Fibroblast of lung (primary cell): Measurements from ENCODE around the gene STON2. TPM values are rescaled to one million over a fixed set of nuclear protein-coding genes. Genes with fewer than 3 reads are reported as not detected.

ENCODE experiments used
- DNase-seq, 2 donors: peaks; one replicate each; pipeline versions ENCODE4 v3.0.0 to v3.0.0-alpha.2; 2010; ENCODE audit warnings: low read depth in 2 of 2
- H2AFZ ChIP-seq: 2 replicates; pipeline ENCODE4 v1.5.1; 2012; ENCODE audit warnings: low read length, control low read depth, inconsistent platforms
- H3K27ac ChIP-seq: 2 replicates; pipeline ENCODE4 v1.5.1; 2011; ENCODE audit warnings: low read length, control low read depth; ENCODE audit not compliant: insufficient read depth
- H3K27me3 ChIP-seq: 2 replicates; pipeline ENCODE4 v1.5.1; 2011; ENCODE audit warnings: mild to moderate bottlenecking, low read length; ENCODE audit not compliant: control insufficient read depth, insufficient read depth
- H3K36me3 ChIP-seq: 2 replicates; pipeline ENCODE4 v1.5.1; 2011; ENCODE audit warnings: low read length; ENCODE audit not compliant: control insufficient read depth, insufficient read depth
- H3K4me1 ChIP-seq: 2 replicates; pipeline ENCODE4 v1.5.1; 2011; ENCODE audit warnings: low read length; ENCODE audit not compliant: control insufficient read depth, insufficient read depth; ENCODE audit errors: extremely low read depth
- H3K4me2 ChIP-seq: 2 replicates; pipeline ENCODE4 v1.5.1; 2011; ENCODE audit warnings: low read length, control low read depth; ENCODE audit not compliant: insufficient read depth; ENCODE audit errors: extremely low read depth
- H3K4me3 ChIP-seq, 4 experiments: fragments of 200-600 bp in 1 of 4; sonication (generic) in 1 of 4; replicated peaks in 1 of 4; 2 replicates each; pipeline ENCODE4 v1.5.1; 2011 to 2016; ENCODE audit warnings: low read length in 4 of 4, low read depth in 3 of 4, mild to moderate bottlenecking in 3 of 4, control low read depth in 2 of 4, inconsistent platforms in 1 of 4, mixed read lengths in 1 of 4; ENCODE audit not compliant: insufficient read depth in 1 of 4; ENCODE audit errors: control extremely low read depth in 1 of 4
- H3K79me2 ChIP-seq: 2 replicates; pipeline ENCODE4 v1.5.1; 2012; ENCODE audit warnings: mild to moderate bottlenecking, low read length, inconsistent platforms; ENCODE audit not compliant: control insufficient read depth, insufficient read depth
- H3K9ac ChIP-seq: 2 replicates; pipeline ENCODE4 v1.5.1; 2011; ENCODE audit warnings: mild to moderate bottlenecking, low read length, control low read depth; ENCODE audit not compliant: insufficient read depth
- H3K9me3 ChIP-seq: 2 replicates; pipeline ENCODE4 v1.5.1; 2012; ENCODE audit warnings: low read depth, low read length; ENCODE audit not compliant: control insufficient read depth, insufficient read depth
- H4K20me1 ChIP-seq: 2 replicates; pipeline ENCODE4 v1.5.1; 2011; ENCODE audit warnings: low read length; ENCODE audit not compliant: control insufficient read depth, insufficient read depth; ENCODE audit errors: extremely low read depth
- CTCF ChIP-seq, 2 donors: IDR thresholded peaks in 1 of 2; conservative IDR thresholded peaks in 1 of 2; 1 replicate in 1 of 2; 2 replicates in 1 of 2; pipeline ENCODE4 v1.5.1; 2011 to 2012; ENCODE audit warnings: low read length in 2 of 2, control low read depth in 1 of 2, inconsistent platforms in 1 of 2, low read depth in 1 of 2, mild to moderate bottlenecking in 1 of 2
- EZH2 ChIP-seq: IDR thresholded peaks from 2 replicates; pipeline ENCODE4 v1.5.1; 2012; ENCODE audit warnings: low read length, control low read depth, mild to moderate bottlenecking; ENCODE audit errors: missing control alignments
- polyA plus RNA-seq, 2 donors: library from polyadenylated mRNA; depleted of rRNA in 1 of 2; stranded (reverse) in 1 of 2; unstranded in 1 of 2; fragments of >200 nt; gene quantifications; 2 replicates each; pipeline ENCODE4 v1.2.1, GENCODE V29; 2011 to 2012; ENCODE audit warnings: missing spikeins in 1 of 2
- total RNA-seq: library from RNA; depleted of rRNA; stranded (reverse); fragments of >200 nt; gene quantifications from 2 replicates; pipeline ENCODE4 v1.2.1, GENCODE V29; 2014

Gene STON2
- total and polyA plus RNA-seq, 2 donors (not counting 1 experiment from before 2014, with no cell fraction given) = 1.5 to 52.5 TPM

- H3K27ac ChIP-seq = no peak overlapping the region
- H2AFZ ChIP-seq = no peak overlapping the region
- H3K9me3 ChIP-seq = no peaks in the 10 kb centered on the region
- H3K27me3 ChIP-seq = no peaks in the 10 kb centered on the region
- no peak overlapping the region for H3K4me2 ChIP-seq
- no peaks in the 10 kb centered on the region for H3K36me3 ChIP-seq
- no peak for DNase-seq
- H3K9ac ChIP-seq = no peak overlapping the region
- H3K4me1 ChIP-seq = no peaks in the 10 kb centered on the region
- H4K20me1 ChIP-seq = no peaks in the 10 kb centered on the region
- no peak overlapping the region for H3K4me3 ChIP-seq
- H3K79me2 ChIP-seq = no peaks in the 10 kb centered on the region
- TF ChIP-seq CTCF (conservative IDR thresholded peaks at IDR 0.05 in 1 of 2, IDR thresholded peaks at IDR 0.05 in 1 of 2; ENCODE audit: low read depth in 1 of 2, low read length in 2 of 2) (no peak), EZH2 (no peak)
Observed at GRCh38 chr14:81265636-81266169, 134.4 kb downstream of the STON2 start.

DNA sequence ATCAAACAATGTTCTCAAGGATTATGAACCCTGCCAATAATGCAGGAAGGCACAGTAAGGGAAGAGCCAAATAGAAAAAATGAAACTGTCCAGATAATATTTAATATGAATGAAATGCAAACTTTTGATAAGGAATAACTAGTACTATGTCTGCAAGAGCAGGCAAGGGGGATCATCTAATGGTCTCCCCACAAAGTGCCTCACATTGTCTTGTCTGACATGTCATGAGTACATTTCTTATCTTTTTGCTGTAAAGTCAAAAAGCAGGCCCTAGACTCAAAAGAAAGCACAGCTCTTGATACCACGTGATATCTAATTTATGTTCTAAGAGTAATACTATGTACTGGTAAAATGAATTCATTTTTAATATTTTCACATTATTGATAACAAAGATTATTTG lies 135.5 kb downstream of the STON2 start:
- Histone ChIP-seq H3K9ac (no peak overlapping the region), H3K36me3 (no peaks in the 10 kb centered on the region), H3K4me2 (no peak overlapping the region), H3K79me2 (no peaks in the 10 kb centered on the region), H3K4me1 (no peaks in the 10 kb centered on the region), H4K20me1 (no peaks in the 10 kb centered on the region), H3K9me3 (no peaks in the 10 kb centered on the region), H2AFZ (no peak overlapping the region), H3K27ac (no peak overlapping the region), H3K27me3 (no peaks in the 10 kb centered on the region), H3K4me3 (no peak overlapping the region)
- no peak for DNase-seq
- no peak for TF ChIP-seq EZH2
- TF ChIP-seq CTCF (conservative IDR thresholded peaks at IDR 0.05 in 1 of 2, IDR thresholded peaks at IDR 0.05 in 1 of 2; ENCODE audit: low read depth in 1 of 2, low read length in 2 of 2) = no peak

DNA sequence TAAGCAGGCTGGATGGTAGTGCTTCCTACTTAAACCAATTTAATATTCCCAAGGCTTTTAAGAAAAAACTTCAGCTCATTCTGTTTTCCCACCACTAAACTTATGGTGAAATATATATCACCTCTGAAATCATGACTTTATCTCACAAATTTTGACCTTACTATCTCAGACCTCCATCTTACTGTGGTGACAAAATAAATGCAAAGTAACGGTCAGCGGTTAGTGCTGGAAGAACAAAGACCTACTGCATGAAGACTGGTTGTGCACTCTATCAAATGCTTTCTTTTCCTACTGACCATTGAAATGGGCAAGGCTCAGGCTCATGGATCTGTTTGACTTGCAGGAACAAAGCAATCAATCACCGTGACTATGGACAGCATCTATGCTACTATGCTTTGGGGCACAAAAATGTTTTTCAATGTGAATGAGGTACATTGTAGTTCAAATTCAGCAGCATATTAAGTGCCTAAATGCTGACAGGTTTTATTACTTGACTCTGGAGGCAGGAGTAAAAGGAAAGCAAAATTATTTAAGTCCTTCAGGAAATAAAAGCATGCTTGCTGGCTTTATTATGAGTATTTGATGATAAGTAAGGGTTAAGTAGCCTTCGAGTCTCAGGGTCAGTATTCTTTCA lies 136.2 kb downstream of the STON2 start:
- Histone ChIP-seq H3K27ac (no peak overlapping the region), H3K9me3 (no peaks in the 10 kb centered on the region), H3K27me3 (no peaks in the 10 kb centered on the region), H4K20me1 (no peaks in the 10 kb centered on the region), H3K4me1 (no peaks in the 10 kb centered on the region), H3K9ac (no peak overlapping the region), H2AFZ (no peak overlapping the region), H3K4me2 (no peak overlapping the region), H3K4me3 (no peak overlapping the region), H3K79me2 (no peaks in the 10 kb centered on the region), H3K36me3 (no peaks in the 10 kb centered on the region)
- no peak for DNase-seq
- TF ChIP-seq CTCF (conservative IDR thresholded peaks at IDR 0.05 in 1 of 2, IDR thresholded peaks at IDR 0.05 in 1 of 2; ENCODE audit: low read depth in 1 of 2, low read length in 2 of 2) = no peak
- TF ChIP-seq EZH2 = no peak
